ENCODE measurements around the gene RBBP4. TPM values are rescaled to one million over a fixed set of nuclear protein-coding genes. Genes with fewer than 3 reads are reported as not detected.
"Not testable (repeated sequence)": the region's sequence is repeated elsewhere in the genome, so short reads cannot be mapped to it uniquely, and the experiment has no call there.

The RBBP4 gene
- total RNA-seq, 1 donor from 2014 or later: 96.6 TPM

DNA sequence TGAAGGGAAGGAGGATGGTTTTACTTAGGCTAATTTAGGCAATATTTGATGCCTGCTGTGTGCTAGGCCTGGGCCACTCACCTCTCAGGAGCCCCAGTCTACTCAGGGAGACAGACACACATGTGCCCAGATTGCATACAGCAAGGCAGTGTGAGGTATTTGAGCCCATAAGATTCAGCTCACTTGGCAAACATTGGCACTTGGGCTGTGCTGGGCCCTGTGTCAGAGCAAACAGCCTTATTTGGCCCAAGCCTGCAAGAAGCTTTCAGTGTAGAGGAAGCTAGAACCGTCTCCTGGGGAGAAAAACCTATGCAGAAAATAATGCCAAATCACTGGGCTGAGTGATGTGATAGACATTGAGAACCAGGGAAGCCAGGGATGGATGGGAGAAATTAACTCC, 55.5 kb downstream of the RBBP4 start:
- H3K4me3 ChIP-seq: no peak overlapping the region
- H3K4me1 ChIP-seq: peaks cover 29% of the 10 kb centered on the region
- no peaks in the 10 kb centered on the region for H3K27me3 ChIP-seq (ENCODE audit: low read depth)
- no peaks in the 10 kb centered on the region for H3K9me3 ChIP-seq (replicated peaks)
- H3K36me3 ChIP-seq: no peaks in the 10 kb centered on the region
- no peak for DNase-seq
- intact Hi-C loops (cut with micrococcal nuclease): no loop called here
- H3K27ac ChIP-seq (replicated peaks): no peak overlapping the region
- TF ChIP-seq, protein P1, sequence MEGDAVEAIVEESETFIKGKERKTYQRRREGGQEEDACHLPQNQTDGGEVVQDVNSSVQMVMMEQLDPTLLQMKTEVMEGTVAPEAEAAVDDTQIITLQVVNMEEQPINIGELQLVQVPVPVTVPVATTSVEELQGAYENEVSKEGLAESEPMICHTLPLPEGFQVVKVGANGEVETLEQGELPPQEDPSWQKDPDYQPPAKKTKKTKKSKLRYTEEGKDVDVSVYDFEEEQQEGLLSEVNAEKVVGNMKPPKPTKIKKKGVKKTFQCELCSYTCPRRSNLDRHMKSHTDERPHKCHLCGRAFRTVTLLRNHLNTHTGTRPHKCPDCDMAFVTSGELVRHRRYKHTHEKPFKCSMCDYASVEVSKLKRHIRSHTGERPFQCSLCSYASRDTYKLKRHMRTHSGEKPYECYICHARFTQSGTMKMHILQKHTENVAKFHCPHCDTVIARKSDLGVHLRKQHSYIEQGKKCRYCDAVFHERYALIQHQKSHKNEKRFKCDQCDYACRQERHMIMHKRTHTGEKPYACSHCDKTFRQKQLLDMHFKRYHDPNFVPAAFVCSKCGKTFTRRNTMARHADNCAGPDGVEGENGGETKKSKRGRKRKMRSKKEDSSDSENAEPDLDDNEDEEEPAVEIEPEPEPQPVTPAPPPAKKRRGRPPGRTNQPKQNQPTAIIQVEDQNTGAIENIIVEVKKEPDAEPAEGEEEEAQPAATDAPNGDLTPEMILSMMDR (IDR thresholded peaks at IDR 0.05; ENCODE audit: borderline replicate concordance): no peak

GRCh38 chr1:32709075-32709474, 58.1 kb downstream of the RBBP4 start:
- Histone ChIP-seq H3K27me3 (ENCODE audit: low read depth) (no peaks in the 10 kb centered on the region), H3K4me3 (no peak overlapping the region), H3K4me1 (peaks cover 5% of the 10 kb centered on the region), H3K36me3 (no peaks in the 10 kb centered on the region), H3K27ac (replicated peaks) (no peak overlapping the region), H3K9me3 (replicated peaks) (no peaks in the 10 kb centered on the region)
- TF ChIP-seq, protein P1 (IDR thresholded peaks at IDR 0.05; ENCODE audit: borderline replicate concordance): no peak
- intact Hi-C loops (cut with micrococcal nuclease): no loop called here
- DNase-seq: no peak

- no peak for DNase-seq
- TF ChIP-seq, protein P1 (IDR thresholded peaks at IDR 0.05; ENCODE audit: borderline replicate concordance): no peak
- H3K4me3 ChIP-seq: no peak overlapping the region
- H3K27me3 ChIP-seq (ENCODE audit: low read depth): no peaks in the 10 kb centered on the region
- H3K36me3 ChIP-seq: no peaks in the 10 kb centered on the region
- no peaks in the 10 kb centered on the region for H3K9me3 ChIP-seq (replicated peaks)
- H3K4me1 ChIP-seq: peaks cover under 1% of the 10 kb centered on the region
- H3K27ac ChIP-seq (replicated peaks): no peak overlapping the region
- intact Hi-C loops (cut with micrococcal nuclease): no loop called here
Observed at GRCh38 chr1:32709476-32709875, 58.5 kb downstream of the RBBP4 start.

- H3K9me3 ChIP-seq (replicated peaks); intact Hi-C loops (cut with micrococcal nuclease); H3K4me3 ChIP-seq; H3K4me1 ChIP-seq; H3K36me3 ChIP-seq; DNase-seq; H3K27ac ChIP-seq (replicated peaks); H3K27me3 ChIP-seq (ENCODE audit: low read depth): not testable (repeated sequence)
Observed at GRCh38 chr1:32711221-32711620, 60.2 kb downstream of the RBBP4 start.

DNA sequence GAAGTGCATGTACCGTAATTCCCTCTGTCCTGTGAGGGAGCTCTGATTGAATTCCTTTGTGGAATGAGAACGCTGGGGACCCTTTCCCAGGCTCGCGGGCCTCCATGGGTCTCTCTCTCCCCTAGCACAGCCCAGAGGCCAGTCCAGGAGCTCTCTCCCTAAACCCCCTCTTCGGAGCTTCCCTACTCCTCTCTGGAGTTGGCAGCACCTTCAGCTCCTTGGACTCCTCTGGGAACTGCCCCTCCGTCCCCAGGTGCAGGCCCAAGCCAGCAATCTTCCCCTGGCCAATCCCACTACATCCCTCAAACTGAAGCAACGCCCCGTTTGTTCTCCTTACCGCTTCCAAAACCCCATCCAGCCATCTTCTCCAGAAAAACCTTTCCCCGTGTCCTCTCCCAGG, 62.1 kb downstream of the RBBP4 start:
- no peak for DNase-seq
- peaks cover 5% of the 10 kb centered on the region for H3K4me1 ChIP-seq
- intact Hi-C loops (cut with micrococcal nuclease): loop anchor here (2.0 kb wide), 1 partner anchor 60 kb away; no protein-coding TSS in a partner anchor
- H3K4me3 ChIP-seq: no peak overlapping the region
- H3K36me3 ChIP-seq: no peaks in the 10 kb centered on the region
- no peaks in the 10 kb centered on the region for H3K27me3 ChIP-seq (ENCODE audit: low read depth)
- TF ChIP-seq, protein P1 (IDR thresholded peaks at IDR 0.05; ENCODE audit: borderline replicate concordance): no peak
- no peak overlapping the region for H3K27ac ChIP-seq (replicated peaks)
- H3K9me3 ChIP-seq (replicated peaks): no peaks in the 10 kb centered on the region

GRCh38 chr1:32714277-32714676, 63.3 kb downstream of the RBBP4 start:
- intact Hi-C loops (cut with micrococcal nuclease): no loop called here
- Histone ChIP-seq H3K9me3 (replicated peaks) (no peaks in the 10 kb centered on the region), H3K4me3 (no peak overlapping the region), H3K36me3 (no peaks in the 10 kb centered on the region), H3K4me1 (peaks cover 5% of the 10 kb centered on the region), H3K27ac (replicated peaks) (no peak overlapping the region), H3K27me3 (ENCODE audit: low read depth) (no peaks in the 10 kb centered on the region)
- TF ChIP-seq, protein P1 (IDR thresholded peaks at IDR 0.05; ENCODE audit: borderline replicate concordance): no peak
- DNase-seq: no peak
